IPS DF 6.9 (cell line): ENCODE results near the gene NUDT12.

Source experiments
- DNase-seq: peaks from one replicate; pipeline ENCODE4 v3.0.0-alpha.2; 2013; ENCODE audit warnings: low read depth, low spot score
- H3K27ac ChIP-seq: one replicate; pipeline ENCODE4 v1.5.1; 2013; ENCODE audit warnings: low read length, control low read depth
- H3K27me3 ChIP-seq: 2 replicates; pipeline ENCODE4 v1.6.1; 2013; ENCODE audit warnings: mild to moderate bottlenecking, low read length; ENCODE audit not compliant: control insufficient read depth, insufficient read depth
- H3K36me3 ChIP-seq: 2 replicates; pipeline ENCODE4 v1.6.1; 2013; ENCODE audit warnings: low read length; ENCODE audit not compliant: control insufficient read depth, insufficient read depth
- H3K4me1 ChIP-seq: 2 replicates; pipeline ENCODE4 v1.6.1; 2013; ENCODE audit warnings: low read length; ENCODE audit not compliant: control insufficient read depth, insufficient read depth
- H3K4me3 ChIP-seq: 2 replicates; pipeline ENCODE4 v1.5.1; 2013; ENCODE audit warnings: mild to moderate bottlenecking, low read length
- H3K9me3 ChIP-seq: 2 replicates; pipeline ENCODE4 v1.6.1; 2013; ENCODE audit warnings: low read length, inconsistent platforms; ENCODE audit not compliant: control insufficient read depth, insufficient read depth
- WGBS: extraction: QIAGEN DNeasy Blood & Tissue Kit; methylation state at CpG from one replicate; pipeline ENCODE4 v1.1.7; 2013; ENCODE audit warnings: mixed read lengths, missing lambda C conversion rate; ENCODE audit not compliant: insufficient read length, insufficient coverage; 5-methylcytosine and 5-hydroxymethylcytosine counted together

NUDT12 gene

GRCh38 chr5:103562453-103563157 lies at the start of gene NUDT12:
NUDT12 (minus strand) TSS chr5:103562789; CDS start chr5:103560248, 2,541 bp downstream.
- peak; percentile 37 for DNase-seq
- Histone ChIP-seq H3K4me3 (peak within 1 kb of the TSS; percentile 99), H3K27me3 (no peaks in the 10 kb centered on the region), H3K9me3 (no peaks in the 10 kb centered on the region), H3K36me3 (no peaks in the 10 kb centered on the region), H3K27ac (no peak within 1 kb of the TSS), H3K4me1 (peaks cover 3% of the 10 kb centered on the region; the same call in 1 of the 2 replicates)
- no CpG with 5 or more reads among the region's 37 CpGs for WGBS

- H3K27me3 ChIP-seq, result no peaks in the 10 kb centered on the region
- H3K9me3 ChIP-seq, result no peaks in the 10 kb centered on the region
- no peak for DNase-seq
- H3K4me3 ChIP-seq, result no peak overlapping the region
- H3K27ac ChIP-seq, result no peak overlapping the region
- no peaks in the 10 kb centered on the region for H3K4me1 ChIP-seq
- no peaks in the 10 kb centered on the region for H3K36me3 ChIP-seq
Observed at GRCh38 chr5:103607346-103607745, 44.8 kb upstream of the NUDT12 start.

GRCh38 chr5:103605277-103605676 lies 42.7 kb upstream of the NUDT12 start:
- no peaks in the 10 kb centered on the region for H3K4me1 ChIP-seq
- H3K36me3 ChIP-seq, result no peaks in the 10 kb centered on the region
- DNase-seq, result no peak
- H3K27me3 ChIP-seq, result no peaks in the 10 kb centered on the region
- no peak overlapping the region for H3K27ac ChIP-seq
- H3K4me3 ChIP-seq, result no peak overlapping the region
- no CpG with 5 or more reads among the region's 2 CpGs for WGBS
- H3K9me3 ChIP-seq, result no peaks in the 10 kb centered on the region

- Histone ChIP-seq H3K9me3 (no peaks in the 10 kb centered on the region), H3K4me1 (no peaks in the 10 kb centered on the region), H3K36me3 (no peaks in the 10 kb centered on the region), H3K4me3 (no peak overlapping the region), H3K27ac (no peak overlapping the region), H3K27me3 (no peaks in the 10 kb centered on the region)
- DNase-seq, result no peak
Observed at GRCh38 chr5:103602438-103602837, 39.8 kb upstream of the NUDT12 start.

- Histone ChIP-seq H3K9me3 (no peaks in the 10 kb centered on the region), H3K27ac (no peak overlapping the region), H3K36me3 (no peaks in the 10 kb centered on the region), H3K4me3 (no peak overlapping the region), H3K27me3 (no peaks in the 10 kb centered on the region), H3K4me1 (no peaks in the 10 kb centered on the region)
- WGBS, result no CpG with 5 or more reads among the region's 3 CpGs
- no peak for DNase-seq
Observed at GRCh38 chr5:103601314-103601713, 38.7 kb upstream of the NUDT12 start.

GRCh38 chr5:103600086-103600485 lies 37.5 kb upstream of the NUDT12 start:
- no peaks in the 10 kb centered on the region for H3K27me3 ChIP-seq
- H3K4me1 ChIP-seq, result no peaks in the 10 kb centered on the region
- no peak overlapping the region for H3K27ac ChIP-seq
- no CpG with 5 or more reads among the region's 1 CpG for WGBS
- H3K36me3 ChIP-seq, result no peaks in the 10 kb centered on the region
- no peak overlapping the region for H3K4me3 ChIP-seq
- DNase-seq, result no peak
- H3K9me3 ChIP-seq, result no peaks in the 10 kb centered on the region

GRCh38 chr5:103598997-103599566 lies 36.5 kb upstream of the NUDT12 start:
- no peak overlapping the region for H3K4me3 ChIP-seq
- H3K9me3 ChIP-seq, result no peaks in the 10 kb centered on the region
- no peaks in the 10 kb centered on the region for H3K27me3 ChIP-seq
- no CpG with 5 or more reads among the region's 3 CpGs for WGBS
- H3K4me1 ChIP-seq, result no peaks in the 10 kb centered on the region
- H3K27ac ChIP-seq, result no peak overlapping the region
- no peaks in the 10 kb centered on the region for H3K36me3 ChIP-seq
- DNase-seq, result no peak

GRCh38 chr5:103590221-103590620 lies 27.6 kb upstream of the NUDT12 start:
- Histone ChIP-seq H3K4me3 (no peak overlapping the region), H3K36me3 (no peaks in the 10 kb centered on the region), H3K27me3 (no peaks in the 10 kb centered on the region), H3K9me3 (no peaks in the 10 kb centered on the region), H3K4me1 (no peaks in the 10 kb centered on the region), H3K27ac (no peak overlapping the region)
- no peak for DNase-seq
- no CpG with 5 or more reads among the region's 3 CpGs for WGBS

- no peaks in the 10 kb centered on the region for H3K4me1 ChIP-seq
- no peaks in the 10 kb centered on the region for H3K27me3 ChIP-seq
- no peak for DNase-seq
- no peak overlapping the region for H3K27ac ChIP-seq
- H3K9me3 ChIP-seq, result no peaks in the 10 kb centered on the region
- no peak overlapping the region for H3K4me3 ChIP-seq
- no peaks in the 10 kb centered on the region for H3K36me3 ChIP-seq
- WGBS, result no CpG with 5 or more reads among the region's 3 CpGs
Observed at GRCh38 chr5:103589776-103590175, 27.2 kb upstream of the NUDT12 start.

GRCh38 chr5:103589357-103589756 lies 26.8 kb upstream of the NUDT12 start:
- no peaks in the 10 kb centered on the region for H3K36me3 ChIP-seq
- H3K4me3 ChIP-seq, result no peak overlapping the region
- WGBS, result no CpG with 5 or more reads among the region's 3 CpGs
- no peaks in the 10 kb centered on the region for H3K9me3 ChIP-seq
- no peaks in the 10 kb centered on the region for H3K4me1 ChIP-seq
- no peaks in the 10 kb centered on the region for H3K27me3 ChIP-seq
- no peak overlapping the region for H3K27ac ChIP-seq
- DNase-seq, result no peak

- no peak overlapping the region for H3K27ac ChIP-seq
- no peak overlapping the region for H3K4me3 ChIP-seq
- H3K27me3 ChIP-seq, result no peaks in the 10 kb centered on the region
- H3K9me3 ChIP-seq, result no peaks in the 10 kb centered on the region
- no CpG with 5 or more reads among the region's 2 CpGs for whole genome bisulfite sequencing
- no peaks in the 10 kb centered on the region for H3K4me1 ChIP-seq
- no peaks in the 10 kb centered on the region for H3K36me3 ChIP-seq
- no peak for DNase-seq
Observed at GRCh38 chr5:103587185-103587748, 24.7 kb upstream of the NUDT12 start.
